Activated T-cell treated with anti-CD3 and anti-CD28 coated beads, Interleukin-2, amount 50 U/mL, for 4 hours (primary cell): ENCODE measurements around the gene HLA-B. TPM values are rescaled to one million over a fixed set of nuclear protein-coding genes. Genes with fewer than 3 reads are reported as not detected.
"Not testable (repeated sequence)": the region's sequence is repeated elsewhere in the genome, so short reads cannot be mapped to it uniquely, and the experiment has no call there.

Experiments used
- ATAC-seq, 2 donors: fragments of 200-7000 bp; cut with Tn5 transposase; one replicate each; pipeline ENCODE4 v1.10.0; 2021
- DNase-seq: peaks from one replicate; pipeline ENCODE4 v3.0.0-alpha.2; 2020
- H3K27me3 Mint-ChIP-seq: one replicate; pipeline ENCODE4 v1.8.0; 2021; ENCODE audit warnings: low read depth, mixed read lengths
- H3K36me3 Mint-ChIP-seq: one replicate; pipeline ENCODE4 v1.8.0; 2022; ENCODE audit warnings: mixed read lengths; ENCODE audit not compliant: insufficient read depth
- H3K4me1 Mint-ChIP-seq: one replicate; pipeline ENCODE4 v1.8.0; 2021; ENCODE audit warnings: low read depth, mixed read lengths
- H3K4me3 Mint-ChIP-seq: one replicate; pipeline ENCODE4 v1.8.0; 2021; ENCODE audit warnings: mild to moderate bottlenecking, moderate library complexity, mixed read lengths
- H3K9me3 Mint-ChIP-seq: one replicate; pipeline ENCODE4 v1.8.0; 2021; ENCODE audit warnings: mixed read lengths
- total RNA-seq, 3 donors: library from RNA; stranded (reverse); gene quantifications; one replicate each; pipeline ENCODE4 v1.2.1, GENCODE V29; 2021

The HLA-B gene
- total RNA-seq, 3 donors from 2014 or later: 3,478 to 5,156 (median 4,066) TPM

DNA sequence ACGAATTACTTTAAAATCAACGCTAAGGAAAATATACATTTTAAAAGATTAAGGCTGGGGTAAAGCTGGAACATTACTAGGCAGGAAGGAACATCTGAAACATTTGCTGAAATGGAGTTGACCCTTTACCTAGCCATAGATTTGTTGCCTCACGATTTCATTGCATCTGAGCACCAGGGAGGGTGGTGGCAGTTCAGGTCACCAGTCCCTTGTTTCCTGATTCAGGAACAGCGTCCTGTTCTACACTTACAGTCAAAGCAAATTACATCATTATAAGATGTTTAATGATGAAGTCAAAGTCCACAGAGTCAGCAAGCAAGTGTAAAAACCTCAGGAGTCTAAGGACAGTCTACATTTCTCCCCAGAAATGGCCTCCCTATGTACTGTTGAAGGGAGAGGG lies 37.4 kb upstream of the HLA-B start:
- Mint-ChIP-seq H3K27me3 (no peaks in the 10 kb centered on the region), H3K4me3 (no peak overlapping the region), H3K9me3 (no peaks in the 10 kb centered on the region), H3K4me1 (peaks cover 11% of the 10 kb centered on the region), H3K36me3 (peaks cover 8% of the 10 kb centered on the region)
- ATAC-seq (no peak), DNase-seq (no peak)

DNA sequence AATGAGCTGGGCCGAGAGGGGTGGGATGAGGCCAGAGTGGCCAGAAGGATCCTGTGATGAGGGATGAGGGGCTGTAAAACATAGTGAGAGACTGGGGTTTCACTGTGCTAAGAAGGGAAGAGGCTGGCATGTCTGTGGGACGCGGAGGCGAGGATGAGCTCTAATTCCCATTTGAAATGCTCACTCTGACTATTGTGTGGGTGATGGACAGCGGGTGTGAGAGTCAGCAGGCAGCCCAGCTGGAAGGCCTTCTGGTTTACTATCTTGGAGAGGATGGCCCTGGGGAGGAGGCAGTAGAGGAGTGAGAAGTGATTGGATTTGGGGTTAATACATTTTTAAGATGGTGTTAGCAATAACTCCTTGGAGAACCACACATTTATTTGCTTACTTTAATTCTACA lies 37.0 kb upstream of the HLA-B start:
- no peaks in the 10 kb centered on the region for H3K27me3 Mint-ChIP-seq
- no peak overlapping the region for H3K4me3 Mint-ChIP-seq
- no peak for DNase-seq
- ATAC-seq: no peak
- no peaks in the 10 kb centered on the region for H3K9me3 Mint-ChIP-seq
- H3K4me1 Mint-ChIP-seq: peaks cover 10% of the 10 kb centered on the region
- peaks cover 8% of the 10 kb centered on the region for H3K36me3 Mint-ChIP-seq

DNA sequence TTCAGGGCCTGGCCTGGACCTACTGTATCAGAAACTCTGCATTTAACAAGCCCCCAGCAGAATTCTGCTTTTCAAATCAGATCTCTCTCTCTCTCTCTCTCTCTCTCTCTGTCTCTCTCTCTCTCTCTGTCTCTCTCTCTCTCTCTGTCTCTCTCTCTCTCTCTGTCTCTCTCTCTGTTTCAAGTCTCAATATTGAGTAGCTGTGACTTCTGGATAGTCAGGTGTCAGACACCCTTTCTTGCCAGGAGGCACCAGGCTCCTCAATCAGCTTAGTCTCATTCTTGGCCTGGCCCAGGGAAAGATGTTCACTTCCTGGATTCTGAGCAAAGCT lies 32.8 kb upstream of the HLA-B start:
- DNase-seq, H3K9me3 Mint-ChIP-seq, H3K4me3 Mint-ChIP-seq, H3K4me1 Mint-ChIP-seq, ATAC-seq, H3K27me3 Mint-ChIP-seq, H3K36me3 Mint-ChIP-seq: not testable (repeated sequence)

DNA sequence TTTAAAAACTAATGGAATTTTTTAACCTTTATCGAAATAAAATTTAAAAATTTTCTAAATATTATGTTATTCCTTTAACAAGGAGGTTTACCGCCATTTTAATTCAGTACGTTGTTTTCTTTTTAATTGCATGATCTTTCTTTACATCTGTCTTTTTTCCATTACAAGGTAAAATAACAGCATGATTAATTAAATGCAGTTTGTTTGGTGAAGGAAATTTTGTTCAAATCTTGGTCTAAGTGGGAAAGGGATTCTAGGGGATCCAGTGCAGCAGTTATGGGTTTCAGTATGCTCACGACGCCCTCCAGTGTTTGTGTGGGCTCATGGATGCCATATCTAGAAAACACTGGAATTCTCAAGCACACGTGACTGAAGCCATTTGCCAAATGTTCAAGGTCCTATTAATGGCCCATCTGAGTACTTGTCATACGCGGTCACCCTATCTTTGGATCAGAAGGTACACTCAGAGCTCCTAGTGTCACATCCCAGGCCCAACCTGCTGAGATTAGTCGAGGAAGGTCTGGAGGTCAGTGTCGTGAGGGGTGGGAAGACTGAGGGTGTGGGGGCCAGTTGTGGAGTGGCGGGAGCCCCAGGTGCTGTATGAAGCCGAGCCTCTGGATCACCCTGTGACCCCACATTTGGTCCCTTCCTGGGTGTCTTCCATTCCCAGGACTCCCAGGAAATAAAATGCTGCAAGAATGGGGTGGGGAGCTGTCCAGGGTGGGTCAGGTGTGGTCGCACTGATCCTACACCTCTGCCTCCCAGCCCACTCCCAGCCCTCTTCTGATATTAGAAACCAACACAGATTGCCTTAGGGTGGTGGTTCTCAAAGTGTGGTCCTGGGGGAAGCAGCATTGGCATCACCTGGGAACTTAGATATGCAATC lies 32.2 kb upstream of the HLA-B start:
- not testable (repeated sequence) for DNase-seq, H3K4me3 Mint-ChIP-seq, H3K36me3 Mint-ChIP-seq, H3K4me1 Mint-ChIP-seq, H3K27me3 Mint-ChIP-seq, H3K9me3 Mint-ChIP-seq, ATAC-seq

DNA sequence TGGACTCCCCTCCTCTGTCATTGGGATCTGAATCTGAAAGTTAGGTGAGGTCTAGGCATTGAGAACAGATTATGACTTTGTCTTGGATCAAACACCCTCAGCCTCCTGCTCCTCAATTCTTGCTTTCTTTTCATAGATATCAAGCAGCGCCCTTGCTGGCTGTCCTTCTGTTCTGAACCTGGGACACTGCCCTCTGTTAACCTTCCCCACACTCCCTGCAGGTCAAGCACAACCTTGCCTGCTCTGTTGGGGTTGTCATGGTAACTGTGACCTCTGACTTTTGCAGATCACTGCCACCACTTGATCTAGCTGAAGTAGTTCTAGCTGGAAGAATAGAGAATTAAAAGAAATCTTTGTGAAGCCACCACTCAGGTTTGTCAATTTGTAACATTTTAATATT lies 30.0 kb upstream of the HLA-B start:
- ATAC-seq (no peak), DNase-seq (no peak)
- Mint-ChIP-seq H3K27me3 (no peaks in the 10 kb centered on the region), H3K4me3 (no peak overlapping the region), H3K36me3 (no peaks in the 10 kb centered on the region), H3K4me1 (no peaks in the 10 kb centered on the region), H3K9me3 (no peaks in the 10 kb centered on the region)

DNA sequence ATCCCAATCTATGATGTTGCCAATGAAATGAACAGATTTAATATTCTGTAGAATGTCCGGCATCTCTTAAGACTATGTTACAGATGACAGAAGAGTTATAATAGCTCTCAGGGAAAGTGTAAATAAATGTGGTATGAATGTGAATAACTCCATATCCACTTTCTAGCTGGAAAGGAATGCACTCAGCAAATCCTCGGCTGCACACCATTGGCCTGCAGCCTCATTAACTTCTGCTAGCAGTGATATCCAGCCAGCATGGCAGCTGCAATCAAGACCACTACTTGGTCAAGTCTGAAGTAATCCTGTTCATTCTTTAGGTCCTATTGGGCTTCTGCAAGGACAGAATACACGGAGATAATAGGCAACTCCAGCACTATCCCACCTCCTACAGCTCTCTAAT lies 29.1 kb upstream of the HLA-B start:
- Mint-ChIP-seq H3K4me1 (no peaks in the 10 kb centered on the region), H3K36me3 (no peaks in the 10 kb centered on the region), H3K4me3 (no peak overlapping the region), H3K9me3 (no peaks in the 10 kb centered on the region), H3K27me3 (peaks cover under 1% of the 10 kb centered on the region)
- no peak for ATAC-seq
- DNase-seq: no peak

DNA sequence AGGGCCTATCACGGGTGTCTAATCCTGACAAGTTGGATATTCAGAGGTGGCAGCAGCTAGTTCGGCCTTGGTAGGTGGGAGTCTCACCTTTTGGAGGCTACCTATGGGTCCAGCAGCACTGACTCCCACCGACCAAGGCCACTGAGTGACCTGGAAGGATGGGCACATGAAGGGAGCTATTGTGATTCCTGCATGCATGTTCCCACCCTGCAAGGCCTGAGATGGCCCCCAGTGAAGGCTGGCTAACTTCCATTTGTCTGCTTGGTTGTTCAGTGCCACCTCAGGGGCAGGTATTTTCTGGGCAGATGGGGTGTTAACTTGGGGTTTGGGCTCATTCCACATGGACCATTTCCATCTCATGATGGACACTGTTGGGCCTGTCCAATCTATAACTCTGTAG lies 28.1 kb upstream of the HLA-B start:
- Mint-ChIP-seq H3K36me3 (no peaks in the 10 kb centered on the region), H3K4me1 (no peaks in the 10 kb centered on the region), H3K4me3 (no peak overlapping the region), H3K27me3 (peaks cover 2% of the 10 kb centered on the region), H3K9me3 (no peaks in the 10 kb centered on the region)
- DNase-seq: no peak
- ATAC-seq: no peak

DNA sequence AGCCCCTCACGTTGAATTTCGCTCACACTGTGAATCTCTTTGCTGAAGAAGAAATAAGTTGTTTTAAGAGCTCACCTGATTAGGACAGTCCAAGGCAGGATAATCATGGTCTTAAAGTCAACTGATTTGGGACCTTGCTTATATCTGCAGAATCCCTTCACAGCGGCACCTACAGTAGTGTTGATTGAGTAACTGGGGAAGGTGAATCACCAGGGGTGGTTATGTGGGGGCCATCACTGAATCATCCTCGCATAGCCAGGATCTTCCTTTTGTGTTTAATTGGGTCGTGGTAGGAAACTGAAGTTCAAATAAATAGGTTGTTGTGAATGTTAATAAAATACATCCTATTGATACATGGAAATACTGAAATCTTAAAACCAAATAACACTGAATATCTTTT lies 26.2 kb upstream of the HLA-B start:
- ATAC-seq: peak; percentile 83 to 90
- H3K4me3 Mint-ChIP-seq: no peak overlapping the region

DNA sequence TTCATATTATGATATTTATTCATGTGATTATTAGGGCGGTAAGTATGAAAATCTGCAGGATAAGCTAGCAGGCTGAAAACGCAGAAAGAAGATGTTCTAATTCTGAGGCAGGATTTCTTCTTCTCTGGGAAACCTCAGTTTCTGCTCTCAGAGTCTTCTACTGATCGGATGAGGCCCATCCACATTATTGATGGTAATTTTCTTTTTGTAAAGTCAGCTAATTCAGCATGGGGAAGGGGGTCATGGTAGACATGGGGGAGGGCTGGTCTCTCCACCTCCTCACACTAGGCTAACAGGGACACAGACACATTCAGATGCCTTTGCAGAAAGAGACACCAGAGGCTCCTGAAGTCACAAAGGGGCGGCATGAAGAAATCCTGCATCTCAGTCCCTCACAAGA lies 24.7 kb upstream of the HLA-B start:
- H3K27me3 Mint-ChIP-seq: peaks cover 25% of the 10 kb centered on the region
- H3K4me1 Mint-ChIP-seq: no peaks in the 10 kb centered on the region
- H3K4me3 Mint-ChIP-seq: no peak overlapping the region
- ATAC-seq: no peak
- no peak for DNase-seq
- H3K36me3 Mint-ChIP-seq: no peaks in the 10 kb centered on the region
- no peaks in the 10 kb centered on the region for H3K9me3 Mint-ChIP-seq

More for the DNA sequence above, 26.2 kb upstream of the HLA-B start:
- Mint-ChIP-seq H3K4me1 (no peaks in the 10 kb centered on the region), H3K36me3 (no peaks in the 10 kb centered on the region), H3K27me3 (peaks cover 18% of the 10 kb centered on the region), H3K9me3 (no peaks in the 10 kb centered on the region)
- DNase-seq: no peak

DNA sequence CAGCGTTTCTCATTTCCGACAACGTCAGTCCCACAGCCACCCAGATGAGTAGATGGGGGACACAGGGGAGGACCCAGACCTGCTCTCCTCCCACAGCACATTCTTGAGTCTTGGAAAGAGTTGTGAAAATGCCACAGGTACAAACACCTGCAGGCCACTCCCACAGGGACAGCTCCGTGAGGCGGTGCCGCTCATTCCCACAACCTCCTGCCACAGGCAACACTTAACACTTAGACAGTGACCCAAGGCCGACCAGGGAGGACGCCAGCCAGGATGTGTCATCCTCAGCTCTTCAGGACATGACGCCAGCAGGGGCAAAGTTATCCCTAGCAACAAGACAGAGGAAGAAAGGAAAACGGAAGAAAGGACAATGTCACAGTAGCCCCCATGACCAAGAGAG lies 22.9 kb upstream of the HLA-B start:
- Mint-ChIP-seq H3K36me3 (no peaks in the 10 kb centered on the region), H3K4me3 (no peak overlapping the region), H3K27me3 (peaks cover 25% of the 10 kb centered on the region), H3K4me1 (no peaks in the 10 kb centered on the region), H3K9me3 (no peaks in the 10 kb centered on the region)
- DNase-seq (no peak), ATAC-seq (no peak)

DNA sequence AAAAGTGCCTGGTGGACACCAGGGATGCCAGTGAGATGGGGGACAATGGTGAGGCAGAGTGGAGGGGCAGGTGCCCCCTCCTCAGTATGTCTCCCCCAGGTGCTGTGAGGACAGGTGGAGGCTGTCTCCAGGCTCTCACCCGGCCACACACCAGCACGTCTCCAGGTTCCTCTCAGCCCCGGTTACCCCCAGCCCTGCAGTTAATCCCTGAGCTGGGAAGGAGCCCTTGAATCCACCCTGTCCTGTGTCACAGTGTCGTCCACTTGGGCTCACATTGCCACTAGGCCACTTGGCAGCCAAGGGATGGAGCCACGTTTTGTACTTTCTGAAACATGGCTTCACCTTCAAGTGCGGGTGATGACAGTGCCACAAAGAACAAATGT lies 21.7 kb upstream of the HLA-B start:
- Mint-ChIP-seq H3K9me3 (no peaks in the 10 kb centered on the region), H3K36me3 (no peaks in the 10 kb centered on the region), H3K4me3 (no peak overlapping the region), H3K27me3 (peaks cover 25% of the 10 kb centered on the region), H3K4me1 (no peaks in the 10 kb centered on the region)
- DNase-seq (no peak), ATAC-seq (no peak)

DNA sequence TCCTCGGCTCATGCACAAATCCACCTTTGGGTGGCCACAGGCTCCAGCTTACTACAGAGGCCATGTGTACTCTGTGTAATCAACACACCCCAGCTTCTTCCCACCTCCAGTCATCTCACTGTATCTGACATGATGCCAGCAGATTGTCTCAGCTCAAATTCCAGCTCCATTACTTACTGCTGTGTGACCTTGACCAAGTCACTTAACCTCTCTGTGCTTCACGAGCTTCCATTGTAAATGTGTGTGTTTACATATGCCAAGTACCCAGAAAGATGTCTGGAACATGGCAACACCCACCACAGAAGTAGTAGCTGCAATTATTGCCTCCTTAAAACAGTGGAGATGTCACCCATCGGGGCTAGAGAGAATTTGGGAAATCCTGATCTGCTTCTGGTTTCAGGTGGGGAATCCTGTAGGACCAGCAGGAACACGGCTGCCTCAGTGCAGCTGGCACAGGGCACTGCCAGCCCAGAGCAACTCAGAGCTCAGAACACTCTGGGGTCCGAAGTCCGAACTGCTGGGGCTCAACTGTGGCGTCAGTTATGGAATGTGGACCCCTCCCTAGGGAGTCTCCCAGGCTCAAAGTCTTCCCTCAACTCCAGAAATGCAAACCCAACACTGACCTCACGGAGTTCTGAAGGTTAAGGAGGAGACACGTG lies 21.2 kb upstream of the HLA-B start:
- Mint-ChIP-seq H3K27me3 (peaks cover 25% of the 10 kb centered on the region), H3K4me3 (no peak overlapping the region), H3K36me3 (no peaks in the 10 kb centered on the region), H3K4me1 (no peaks in the 10 kb centered on the region), H3K9me3 (no peaks in the 10 kb centered on the region)
- no peak for ATAC-seq
- DNase-seq: no peak

DNA sequence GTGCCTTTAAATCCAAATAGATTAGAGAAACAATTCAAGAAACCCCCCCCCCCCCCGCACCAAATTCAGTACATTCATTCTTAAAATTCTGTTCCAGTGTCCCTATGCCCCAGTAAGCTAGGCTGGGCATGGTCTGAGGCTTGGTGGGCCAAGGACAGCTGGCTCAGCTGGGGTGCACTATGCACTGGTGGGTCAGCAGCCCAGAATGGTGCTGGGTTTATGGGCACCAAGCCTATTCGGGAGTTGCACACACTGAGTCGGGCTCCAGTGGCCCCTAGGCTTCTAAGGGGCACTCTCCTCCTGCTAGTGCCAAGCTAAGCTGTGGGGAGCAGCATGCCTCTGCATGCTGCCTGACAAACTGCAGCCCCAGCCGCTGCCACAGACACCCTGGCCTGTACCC lies 20.1 kb upstream of the HLA-B start:
- H3K36me3 Mint-ChIP-seq: peaks cover 4% of the 10 kb centered on the region
- ATAC-seq: no peak
- H3K9me3 Mint-ChIP-seq: peaks cover 8% of the 10 kb centered on the region
- no peak overlapping the region for H3K4me3 Mint-ChIP-seq
- peaks cover 2% of the 10 kb centered on the region for H3K4me1 Mint-ChIP-seq
- no peak for DNase-seq
- H3K27me3 Mint-ChIP-seq: peaks cover 28% of the 10 kb centered on the region

DNA sequence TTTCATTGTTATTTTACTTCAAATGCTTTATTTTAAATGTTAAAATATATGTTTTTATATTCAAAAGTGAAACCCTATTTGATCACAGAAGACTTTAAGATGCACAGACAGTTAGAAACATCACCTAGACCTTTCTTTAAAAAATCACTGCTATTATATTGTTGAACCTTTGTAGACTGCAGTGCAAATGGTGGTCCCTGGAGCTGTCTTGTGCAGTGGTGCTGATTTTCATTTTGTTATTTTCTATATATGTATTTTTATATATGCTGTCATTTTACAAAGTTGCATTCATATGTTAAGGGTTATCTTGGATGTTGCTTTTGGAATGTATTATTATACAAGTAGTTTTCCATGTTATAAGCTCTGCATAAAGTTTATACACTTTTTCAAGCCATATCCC lies 18.7 kb upstream of the HLA-B start:
- H3K9me3 Mint-ChIP-seq: peaks cover 10% of the 10 kb centered on the region
- H3K4me3 Mint-ChIP-seq: no peak overlapping the region
- peaks cover 3% of the 10 kb centered on the region for H3K4me1 Mint-ChIP-seq
- H3K36me3 Mint-ChIP-seq: peaks cover 5% of the 10 kb centered on the region
- DNase-seq: no peak
- ATAC-seq: no peak
- peaks cover 27% of the 10 kb centered on the region for H3K27me3 Mint-ChIP-seq

DNA sequence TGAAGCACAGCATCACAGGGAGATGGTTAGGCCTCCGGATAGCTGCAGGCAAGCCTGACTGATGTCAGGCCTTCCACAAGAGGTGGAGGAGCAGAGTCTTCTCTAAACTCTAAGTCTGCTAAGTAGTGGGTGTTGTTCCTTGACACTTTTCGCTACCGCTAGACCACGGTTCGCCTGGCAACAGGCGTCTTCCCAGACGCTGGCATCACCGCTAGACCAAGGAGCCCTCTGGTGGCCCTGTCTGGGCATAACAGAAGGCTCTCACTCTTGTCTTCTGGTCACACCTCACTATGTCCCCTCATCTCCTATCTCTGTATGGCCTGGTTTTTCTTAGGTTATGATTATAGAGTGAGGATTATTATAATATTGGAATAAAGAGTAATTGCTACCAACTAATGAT lies 17.1 kb upstream of the HLA-B start:
- not testable (repeated sequence) for H3K4me1 Mint-ChIP-seq, ATAC-seq, H3K36me3 Mint-ChIP-seq, H3K4me3 Mint-ChIP-seq, DNase-seq
- Mint-ChIP-seq H3K9me3 (peaks cover 10% of the 10 kb centered on the region), H3K27me3 (peaks cover 26% of the 10 kb centered on the region)
